Activated CD4-positive, CD25-positive, alpha-beta regulatory T cell (primary cell): Measurements from ENCODE around the gene KPNA3.
"Not testable (repeated sequence)": the region's sequence is repeated elsewhere in the genome, so short reads cannot be mapped to it uniquely, and the experiment has no call there.

Source experiments
- DNase-seq, 4 experiments: peaks; one replicate each; lab custom pipeline; 2025; lab: John Stamatoyannopoulos, UW

KPNA3 gene

DNA sequence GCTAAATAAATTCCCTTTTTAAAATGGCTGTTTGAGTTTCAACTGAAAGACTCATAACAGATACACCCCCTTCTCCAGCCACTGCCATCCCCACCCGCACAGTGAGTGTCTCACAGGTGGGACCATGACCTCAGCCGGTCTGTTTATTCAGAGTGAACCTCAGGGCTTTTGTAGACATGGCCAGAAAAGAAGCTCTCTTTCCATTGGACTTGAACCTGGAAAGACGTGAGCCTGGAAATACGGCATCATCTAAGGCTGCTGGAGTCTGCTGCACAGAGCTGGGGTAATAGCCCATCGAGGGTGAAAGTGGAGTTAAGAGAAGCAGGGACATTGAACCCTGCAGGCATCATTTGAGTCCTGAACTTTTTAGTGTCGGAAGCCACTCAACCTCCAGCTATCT is 15.2 kb upstream of the KPNA3 start:
- DNase-seq = no peak

DNA sequence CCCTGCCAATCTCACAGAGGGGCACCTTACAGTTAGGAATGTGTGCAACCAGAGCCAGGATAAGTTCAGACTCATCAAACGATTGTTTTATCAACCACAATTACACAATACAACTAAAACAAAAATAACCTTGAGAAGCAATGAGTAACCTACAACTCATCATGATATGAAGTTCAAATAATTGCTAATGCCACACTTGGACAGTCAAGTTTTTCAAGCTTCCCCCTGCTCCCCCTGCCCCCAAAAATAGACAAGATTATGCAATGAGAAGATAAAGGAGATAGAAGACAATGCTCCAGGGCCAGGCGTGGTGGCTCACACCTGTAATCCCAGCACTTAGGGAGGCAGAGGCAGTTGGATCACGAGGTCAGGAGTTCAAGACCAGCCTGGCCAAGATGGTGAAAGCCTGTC is 13.6 kb upstream of the KPNA3 start:
- DNase-seq = no peak

DNA sequence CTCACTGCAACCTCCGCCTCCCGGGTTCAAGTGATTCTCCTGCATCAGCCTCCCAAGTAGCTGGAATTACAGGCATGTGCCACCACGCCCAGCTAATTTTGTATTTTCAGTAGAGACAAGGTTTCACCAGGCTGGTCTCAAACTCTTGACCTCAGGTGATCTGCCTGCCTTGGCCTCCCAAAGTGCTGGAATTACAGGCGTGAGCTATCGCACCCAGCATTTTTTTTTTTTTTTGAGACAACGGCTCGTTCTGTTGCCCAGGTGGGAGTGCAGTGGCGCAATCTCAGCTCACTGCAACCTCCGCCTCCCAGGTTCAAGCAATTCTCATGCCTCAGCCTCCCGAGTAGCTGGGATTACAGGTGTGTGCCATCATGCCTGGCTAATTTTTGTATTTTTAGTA is 10.6 kb upstream of the KPNA3 start:
- not testable (repeated sequence) for DNase-seq

GRCh38 chr13:49802426-49802825 is 9.9 kb upstream of the KPNA3 start:
- DNase-seq = no peak

- DNase-seq = peak; percentile 17 to 37 (median 32)
Observed at GRCh38 chr13:49791711-49792549, 552 bp downstream of the KPNA3 start.

GRCh38 chr13:49791315-49791710 is 1.2 kb downstream of the KPNA3 start:
- no peak for DNase-seq

DNA sequence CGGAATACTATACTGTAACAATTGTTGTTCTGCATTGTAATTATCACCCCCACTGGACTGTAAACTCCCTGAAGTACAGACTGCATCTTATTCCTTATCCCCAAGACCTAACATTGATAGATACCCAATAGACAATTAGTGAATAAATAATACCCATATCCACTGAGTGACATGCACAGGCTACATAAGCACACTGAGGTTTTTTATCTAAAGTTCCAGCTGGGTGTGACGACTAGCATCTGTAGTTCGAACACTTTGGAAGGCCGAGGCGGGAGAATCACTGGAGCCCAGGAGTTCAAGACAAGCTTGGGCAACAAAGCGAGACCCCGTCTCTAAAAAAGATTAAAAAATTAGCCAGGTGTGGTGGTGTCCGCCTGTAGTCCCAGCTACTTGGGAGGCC is 2.5 kb downstream of the KPNA3 start:
- DNase-seq = no peak

DNA sequence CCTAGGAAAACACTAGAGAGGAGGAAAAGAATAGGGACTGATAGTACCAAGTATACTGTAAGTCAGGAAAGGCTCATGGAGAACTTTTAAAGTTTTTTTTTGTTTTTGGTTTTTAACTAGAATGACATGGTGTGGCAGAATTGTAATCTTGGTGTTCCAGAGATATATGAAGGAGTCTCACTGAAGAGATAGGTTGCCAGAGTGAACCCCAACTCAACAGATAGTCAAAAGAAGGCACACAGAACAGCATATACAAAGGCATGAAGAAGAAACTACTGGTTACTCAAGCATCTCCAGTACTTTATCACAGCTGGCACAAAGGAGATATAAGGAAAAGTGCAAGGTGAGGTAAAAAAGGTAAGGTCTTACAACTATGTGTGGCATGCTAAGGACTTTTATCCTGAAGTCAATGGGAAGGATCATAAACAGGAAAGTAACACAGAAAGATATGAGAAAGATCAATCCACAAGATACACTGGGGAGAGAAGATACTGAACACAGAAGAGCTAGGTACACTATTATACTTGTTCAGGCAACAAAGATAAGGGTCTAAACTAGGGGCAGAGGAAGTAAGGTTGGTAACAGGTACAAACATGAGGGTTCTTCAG is 6.0 kb downstream of the KPNA3 start:
- DNase-seq = no peak

DNA sequence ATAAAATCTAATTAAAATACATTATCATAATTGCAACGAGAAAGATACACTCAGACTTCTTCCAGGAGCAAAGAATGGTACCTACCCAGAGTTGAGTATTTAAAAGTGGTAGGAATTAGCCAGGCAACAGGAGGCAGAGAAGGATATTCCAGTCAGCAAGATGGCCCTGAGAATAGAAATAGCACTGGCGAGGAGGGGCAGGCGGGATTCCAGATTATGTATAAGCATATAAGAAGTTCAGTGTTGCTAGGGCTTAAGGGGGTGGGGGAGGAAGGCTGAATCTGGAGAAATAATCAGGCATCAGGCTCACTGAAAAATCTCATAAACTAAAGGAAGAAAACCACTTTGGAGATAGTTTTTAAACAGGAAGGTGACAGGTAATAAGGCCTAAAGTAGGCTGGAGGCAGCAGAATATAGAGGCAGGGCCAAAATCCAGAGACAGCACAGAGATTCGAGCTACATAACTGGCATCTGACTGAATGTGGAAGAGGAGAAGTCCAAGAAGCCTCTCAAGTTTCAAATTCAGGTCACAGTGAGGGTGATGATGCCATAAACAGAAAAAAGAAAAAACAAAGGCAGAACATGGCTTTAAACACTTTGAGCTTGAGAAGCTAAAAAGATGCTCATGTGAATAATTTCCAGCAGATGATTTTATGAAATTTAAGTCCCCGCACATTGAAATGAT is 7.5 kb downstream of the KPNA3 start:
- DNase-seq = no peak

GRCh38 chr13:49783865-49784264 is 8.6 kb downstream of the KPNA3 start:
- DNase-seq = no peak

- no peak for DNase-seq
Observed at GRCh38 chr13:49782784-49783183, 9.7 kb downstream of the KPNA3 start.

- no peak for DNase-seq
Observed at GRCh38 chr13:49781806-49782205, 10.7 kb downstream of the KPNA3 start.

- DNase-seq = no peak
Observed at GRCh38 chr13:49779721-49780120, 12.8 kb downstream of the KPNA3 start.

GRCh38 chr13:49777746-49778614 is 14.5 kb downstream of the KPNA3 start:
- DNase-seq = no peak

DNA sequence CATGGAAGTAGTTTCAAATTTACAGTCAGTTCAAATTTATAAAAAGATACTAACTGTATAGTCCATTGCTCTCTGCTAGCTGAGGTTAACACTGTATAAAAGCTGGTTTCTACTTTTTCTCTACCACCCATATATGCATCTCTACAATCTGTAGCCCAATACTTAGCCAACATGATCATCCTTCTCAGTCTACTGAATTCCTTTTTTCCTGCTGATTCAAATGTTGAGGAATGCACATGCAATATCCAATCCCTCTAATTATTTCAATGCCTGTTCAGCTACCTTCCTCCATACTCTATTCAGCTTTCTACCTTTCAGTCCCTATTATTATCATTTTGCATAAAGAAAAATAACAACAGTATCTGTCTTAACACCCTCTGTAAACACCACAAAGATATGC is 15.6 kb downstream of the KPNA3 start:
- no peak for DNase-seq

- no peak for DNase-seq
Observed at GRCh38 chr13:49774376-49775005, 18.0 kb downstream of the KPNA3 start.

GRCh38 chr13:49772828-49773227 is 19.7 kb downstream of the KPNA3 start:
- no peak for DNase-seq

- not testable (repeated sequence) for DNase-seq
Observed at GRCh38 chr13:49761811-49762210, 30.7 kb downstream of the KPNA3 start.

DNA sequence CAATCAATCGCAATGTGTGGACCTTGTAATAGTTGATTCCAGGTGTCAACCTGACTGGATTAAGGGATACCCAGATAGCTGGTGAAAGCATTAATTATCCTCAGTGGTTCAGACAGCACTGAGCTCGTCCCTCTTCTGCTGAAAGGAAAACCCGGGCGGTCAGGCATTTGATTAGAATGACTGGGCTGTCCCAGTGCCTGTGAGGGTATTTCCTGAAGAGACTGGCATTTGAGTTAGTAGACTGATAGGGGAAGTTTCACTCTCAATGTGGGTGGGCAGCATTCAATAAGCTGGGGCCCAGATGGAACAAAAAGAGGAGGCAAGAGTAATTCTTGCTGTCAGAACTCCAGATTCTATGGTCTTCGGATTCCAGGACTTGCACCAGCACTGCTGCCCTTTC is 31.9 kb downstream of the KPNA3 start:
- no peak for DNase-seq

- no peak for DNase-seq
Observed at GRCh38 chr13:49759503-49759902, 33.0 kb downstream of the KPNA3 start.

DNA sequence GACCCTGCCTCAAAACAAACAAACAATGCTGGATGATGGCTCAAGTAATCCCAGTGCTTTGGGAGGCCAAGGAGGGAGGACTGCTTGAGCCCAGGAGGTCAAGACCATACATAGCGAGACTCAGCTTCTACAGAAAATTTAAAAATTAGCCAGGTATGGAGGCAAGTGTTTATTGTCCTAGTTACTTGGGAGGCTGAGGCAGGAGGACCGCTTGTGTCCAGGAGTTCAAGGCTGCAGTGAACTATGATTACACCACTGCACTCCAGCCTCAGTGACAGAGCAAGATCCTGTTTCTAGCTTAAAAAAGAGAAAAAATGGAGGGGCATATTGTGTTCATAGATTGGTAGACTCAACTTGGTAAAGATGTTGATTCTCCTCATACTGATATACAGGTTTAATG is 36.2 kb downstream of the KPNA3 start:
- DNase-seq = no peak

- DNase-seq = no peak
Observed at GRCh38 chr13:49754146-49754545, 38.3 kb downstream of the KPNA3 start.
